Measurements from ENCODE around the gene SYNE4.

Gene SYNE4

GRCh38 chr19:36026091-36026876 lies 17.7 kb upstream of the SYNE4 start:
- TF ChIP-seq CTCF (conservative IDR thresholded peaks at IDR 0.05; ENCODE audit: low read depth), result no peak
- ChIA-PET POLR2A (ENCODE audit: low non-redundant PET) (no interaction called here), CTCF (no interaction called here)
- no peak for DNase-seq (ENCODE audit: low spot score)
- no peak overlapping the region for H3K27ac ChIP-seq

DNA sequence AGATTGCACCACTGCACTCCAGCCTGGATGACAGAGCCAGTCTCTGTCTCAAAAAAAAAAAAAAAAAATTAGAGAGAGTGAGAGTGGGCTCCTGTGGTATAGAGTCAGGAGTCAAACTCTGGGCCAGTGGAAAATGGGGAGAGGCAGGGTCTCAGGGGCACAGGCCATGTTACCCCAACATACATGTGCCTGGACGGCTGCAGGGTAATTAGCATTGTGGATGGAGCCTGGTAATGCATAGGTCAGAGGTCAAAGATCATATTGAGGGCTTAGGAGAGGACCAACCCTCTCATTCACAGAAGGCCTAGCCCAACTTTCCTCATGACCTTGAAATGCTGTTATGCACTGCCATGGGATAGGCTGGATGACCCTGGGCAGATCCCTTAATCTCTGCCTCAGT lies 16.9 kb upstream of the SYNE4 start:
- ChIA-PET CTCF (no interaction called here), POLR2A (ENCODE audit: low non-redundant PET) (no interaction called here)
- no peak for DNase-seq (ENCODE audit: low spot score)
- no peak overlapping the region for H3K27ac ChIP-seq
- TF ChIP-seq CTCF (conservative IDR thresholded peaks at IDR 0.05; ENCODE audit: low read depth), result no peak

DNA sequence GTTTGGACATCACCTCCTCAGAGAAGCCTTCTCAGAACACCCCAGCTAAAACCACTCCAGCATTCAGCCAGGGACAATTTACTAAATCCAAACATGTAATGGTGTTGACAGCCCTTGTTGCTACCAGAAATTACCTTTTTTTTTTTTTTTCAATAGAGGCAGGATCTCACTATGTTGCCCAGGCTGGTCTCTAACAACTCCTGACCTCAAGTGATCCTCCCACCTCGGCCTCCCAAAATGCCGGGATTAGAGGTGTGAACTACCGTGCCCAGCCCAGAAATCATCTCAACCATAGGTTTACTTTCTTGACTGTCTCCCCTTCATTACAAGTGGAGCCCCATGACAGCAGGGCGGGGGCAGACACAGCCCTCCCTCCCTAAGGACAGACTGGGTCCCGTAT lies 14.8 kb upstream of the SYNE4 start:
- no peak for TF ChIP-seq CTCF (conservative IDR thresholded peaks at IDR 0.05; ENCODE audit: low read depth)
- DNase-seq (ENCODE audit: low spot score), result no peak
- ChIA-PET POLR2A (ENCODE audit: low non-redundant PET) (no interaction called here), CTCF (no interaction called here)
- H3K27ac ChIP-seq, result no peak overlapping the region

DNA sequence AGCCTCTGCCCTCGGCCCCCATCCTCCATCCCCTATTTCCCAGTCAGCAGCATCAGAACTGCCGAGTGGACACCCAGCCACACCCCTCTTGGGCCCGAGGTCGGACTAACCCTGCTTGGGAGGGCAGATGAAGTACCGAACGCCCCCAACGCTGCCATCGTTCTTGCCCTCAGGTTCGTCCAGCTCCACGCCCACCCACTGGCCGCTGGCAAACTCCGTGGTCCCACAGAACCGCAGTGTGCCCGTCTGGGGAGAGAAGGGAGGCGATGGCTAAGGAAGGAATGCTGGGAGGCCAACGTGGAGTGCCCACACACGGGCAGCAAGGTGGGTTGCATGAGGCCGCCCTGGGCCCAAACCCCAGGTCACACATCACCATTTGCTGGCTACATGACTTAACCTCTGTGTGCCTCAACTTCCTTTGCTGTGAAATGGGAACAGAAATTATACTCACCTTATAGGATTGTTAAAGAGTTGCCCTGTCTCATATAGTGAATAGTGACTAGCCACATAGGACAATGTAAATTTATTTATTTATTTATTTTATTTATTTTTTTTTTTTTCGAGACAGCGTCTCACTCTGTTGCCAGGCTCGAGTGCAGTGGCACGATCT lies 10.6 kb upstream of the SYNE4 start:
- no peak overlapping the region for H3K27ac ChIP-seq
- POLR2A ChIA-PET (ENCODE audit: low non-redundant PET), result no interaction called here
- TF ChIP-seq CTCF (conservative IDR thresholded peaks at IDR 0.05; ENCODE audit: low read depth), result no peak
- DNase-seq (ENCODE audit: low spot score), result no peak
- CTCF ChIA-PET, result no interaction called here

GRCh38 chr19:36014012-36014924 lies 5.7 kb upstream of the SYNE4 start, which contains the start of gene ALKBH6:
Gene ALKBH6, minus strand, starts transcription at chr19:36014213. Its CDS starts 816 bp downstream, at chr19:36013397.
- ChIA-PET POLR2A (ENCODE audit: low non-redundant PET) (interaction anchor here (0.5 to 0.6 kb wide), 2 partner anchors 14 to 20 kb away, joined by 3 read pairs; no protein-coding TSS in a partner anchor), CTCF (no interaction called here)
- no peak for TF ChIP-seq CTCF (conservative IDR thresholded peaks at IDR 0.05; ENCODE audit: low read depth)
- DNase-seq (ENCODE audit: low spot score), result peak; percentile 99
- H3K27ac ChIP-seq, result peak within 1 kb of the TSS; percentile 71

All from RWPE1 (cell line).